GM23338 (cell line): ENCODE data around the gene RPS17. TPM values are rescaled to one million over a fixed set of nuclear protein-coding genes. Genes with fewer than 3 reads are reported as not detected.

Experiments used
- ATAC-seq: fragments of 200-7000 bp; cut with Tn5 transposase; 3 replicates; pipeline ENCODE4 v1.9.1; 2020
- DNase-seq: peaks from one replicate; pipeline ENCODE4 v3.0.0-alpha.2; 2015; ENCODE audit warnings: low spot score
- H2AFZ ChIP-seq: fragments of 200-600 bp; sonication (generic); 2 replicates; pipeline ENCODE4 v1.8.0; 2016; ENCODE audit warnings: antibody characterized with exemption, mild to moderate bottlenecking, moderate library complexity
- H3F3A ChIP-seq: fragments of 200-600 bp; sonication (generic); replicated peaks from 2 replicates; pipeline ENCODE4 v1.8.0; 2017; ENCODE audit warnings: antibody characterized with exemption, mixed run types, low read depth
- H3K27ac ChIP-seq: fragments of 200-600 bp; sonication (generic); 2 replicates; pipeline ENCODE4 v1.6.1; 2016; ENCODE audit warnings: low read depth
- H3K27me3 ChIP-seq: fragments of 200-600 bp; sonication (generic); 2 replicates; pipeline ENCODE4 v1.8.0; 2016; ENCODE audit warnings: mild to moderate bottlenecking, mixed run types, moderate library complexity; ENCODE audit not compliant: insufficient read depth
- H3K36me3 ChIP-seq: fragments of 200-600 bp; sonication (generic); 2 replicates; pipeline ENCODE4 v1.8.0; 2016; ENCODE audit warnings: mild to moderate bottlenecking; ENCODE audit not compliant: insufficient read depth
- H3K4me1 ChIP-seq: fragments of 200-600 bp; sonication (generic); 2 replicates; pipeline ENCODE4 v1.8.0; 2016; ENCODE audit warnings: mild to moderate bottlenecking, moderate library complexity; ENCODE audit not compliant: insufficient read depth
- H3K4me2 ChIP-seq: fragments of 200-600 bp; sonication (generic); 2 replicates; pipeline ENCODE4 v1.7.1; 2017; ENCODE audit warnings: mixed run types
- H3K4me3 ChIP-seq: fragments of 200-600 bp; sonication (generic); 2 replicates; pipeline ENCODE4 v1.6.1; 2016; ENCODE audit warnings: mixed run types
- H3K79me2 ChIP-seq: fragments of 200-600 bp; sonication (generic); replicated peaks from 2 replicates; pipeline ENCODE4 v1.8.0; 2017; ENCODE audit warnings: mild to moderate bottlenecking; ENCODE audit not compliant: insufficient read depth
- H3K9me2 ChIP-seq: fragments of 200-600 bp; sonication (generic); 2 replicates; pipeline ENCODE4 v1.8.0; 2017; ENCODE audit not compliant: insufficient read depth
- H4K20me1 ChIP-seq: fragments of 200-600 bp; sonication (generic); replicated peaks from 2 replicates; pipeline ENCODE4 v1.8.0; 2017; ENCODE audit warnings: mild to moderate bottlenecking; ENCODE audit not compliant: insufficient read depth
- H3K27ac Mint-ChIP-seq: 2 replicates; pipeline ENCODE4 v1.8.0; 2020; ENCODE audit warnings: inconsistent platforms, mild to moderate bottlenecking, moderate library complexity, mixed read lengths
- H3K27me3 Mint-ChIP-seq: 3 replicates; pipeline ENCODE4 v1.8.0; 2022; ENCODE audit warnings: low read depth, mild to moderate bottlenecking, moderate library complexity, mixed read lengths, inconsistent platforms; ENCODE audit not compliant: insufficient read depth, poor library complexity
- H3K36me3 Mint-ChIP-seq: 3 replicates; pipeline ENCODE4 v1.8.0; 2021; ENCODE audit warnings: low read depth, mild to moderate bottlenecking, inconsistent platforms, moderate library complexity, mixed read lengths
- H3K4me1 Mint-ChIP-seq: 3 replicates; pipeline ENCODE4 v1.8.0; 2020; ENCODE audit warnings: mild to moderate bottlenecking, inconsistent platforms, mixed read lengths
- H3K4me3 Mint-ChIP-seq: 3 replicates; pipeline ENCODE4 v1.8.0; 2021; ENCODE audit warnings: moderate library complexity, mild to moderate bottlenecking, inconsistent platforms, mixed read lengths
- H3K9me3 Mint-ChIP-seq: 3 replicates; pipeline ENCODE4 v1.8.0; 2020; ENCODE audit warnings: moderate library complexity, mild to moderate bottlenecking, inconsistent platforms, mixed read lengths
- CREB1 ChIP-seq: fragments of 250-450 bp; sonication (Bioruptor Pico); IDR thresholded peaks from 2 replicates; pipeline ENCODE4 v1.5.0; 2020; ENCODE audit warnings: low read depth, mild to moderate bottlenecking, moderate library complexity
- EZH2 ChIP-seq: fragments of 200-600 bp; sonication (generic); IDR thresholded peaks from one replicate; pipeline ENCODE4 v1.8.0; 2017; ENCODE audit warnings: antibody characterized with exemption, mild to moderate bottlenecking, low read depth; ENCODE audit not compliant: unreplicated experiment
- EZH2phosphoT487 ChIP-seq: fragments of 200-600 bp; sonication (generic); IDR thresholded peaks from one replicate; pipeline ENCODE4 v1.8.1; 2018; ENCODE audit warnings: antibody characterized with exemption; ENCODE audit not compliant: unreplicated experiment
- JUNB ChIP-seq: IDR thresholded peaks from one replicate; pipeline ENCODE4 v1.6.1; 2016; ENCODE audit warnings: antibody characterized with exemption; ENCODE audit not compliant: unreplicated experiment
- NANOG ChIP-seq: IDR thresholded peaks from 2 replicates; pipeline ENCODE4 v1.6.1; 2016; ENCODE audit warnings: antibody characterized with exemption, borderline replicate concordance
- POLR2AphosphoS5 ChIP-seq: IDR thresholded peaks from 2 replicates; pipeline ENCODE4 v1.6.1; 2016; ENCODE audit warnings: antibody characterized with exemption, low read depth
- STAT1 ChIP-seq: IDR thresholded peaks from one replicate; pipeline ENCODE4 v1.6.1; 2016; ENCODE audit warnings: antibody characterized with exemption; ENCODE audit not compliant: unreplicated experiment
- ZNF114 ChIP-seq: fragments of 250-450 bp; sonication (Bioruptor Pico); IDR thresholded peaks from 2 replicates; pipeline ENCODE4 v1.5.0; 2020; ENCODE audit warnings: mild to moderate bottlenecking, moderate library complexity
- ZNF331 ChIP-seq: fragments of 250-450 bp; sonication (Bioruptor Pico); IDR thresholded peaks from 2 replicates; pipeline ENCODE4 v1.5.0; 2020; ENCODE audit warnings: low read depth, mild to moderate bottlenecking, moderate library complexity
- ZNF462 ChIP-seq: fragments of 250-450 bp; sonication (Bioruptor Pico); IDR thresholded peaks from 2 replicates; pipeline ENCODE4 v1.5.0; 2020; ENCODE audit warnings: mild to moderate bottlenecking, moderate library complexity
- polyA plus RNA-seq: library from polyadenylated mRNA; unstranded; fragments of >200 nt; fragmentation: Nextera tagmentation; extraction: Ambion mirVana; gene quantifications from 2 replicates; pipeline ENCODE4 v1.2.1, GENCODE V29; 2016
- total RNA-seq: library from RNA; depleted of rRNA; stranded (reverse); fragments of >200 nt; shearing (Covaris generic); gene quantifications from 2 replicates; pipeline ENCODE4 v1.2.3, GENCODE V29; 2014
- TF ChIP-seq, protein P1 (sequence below): IDR thresholded peaks from one replicate; pipeline ENCODE4 v1.6.1; 2018; ENCODE audit warnings: antibody characterized with exemption; ENCODE audit not compliant: unreplicated experiment
- TF ChIP-seq, protein P2 (sequence below): IDR thresholded peaks from 2 replicates; pipeline ENCODE4 v1.6.1; 2016; ENCODE audit warnings: antibody characterized with exemption

RPS17 gene
- total and polyA plus RNA-seq, 2 experiments from 2014 or later, result 1,741 to 1,928 TPM

- TF ChIP-seq ZNF114, result no peak
Measured at GRCh38 chr15:82540055-82540983, at the start of gene RPS17 (continued).

DNA sequence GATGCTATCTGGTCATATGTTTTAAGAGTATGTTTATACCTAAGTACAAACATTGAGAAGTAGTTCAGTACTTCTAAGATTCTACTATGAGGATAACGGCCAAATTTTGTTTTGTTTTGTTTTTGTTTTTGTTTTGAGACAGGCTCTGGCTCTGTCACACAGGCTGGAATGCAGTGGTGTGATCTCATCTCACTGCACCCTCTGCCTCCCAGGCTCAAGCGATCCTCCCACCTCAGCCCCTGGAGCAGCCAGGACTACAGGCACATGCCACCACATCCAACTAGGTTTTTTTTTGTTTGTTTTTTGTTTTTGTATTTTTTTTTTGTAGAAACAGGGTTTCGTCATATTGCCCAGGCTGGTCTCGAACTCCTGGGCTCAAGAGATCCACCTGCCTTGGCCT is 47.5 kb upstream of the RPS17 start:
- H3K27ac ChIP-seq, result no peak overlapping the region
- H4K20me1 ChIP-seq, result no peaks in the 10 kb centered on the region
- no peaks in the 10 kb centered on the region for H3F3A ChIP-seq
- Mint-ChIP-seq H3K9me3 (no peaks in the 10 kb centered on the region), H3K27me3 (no peaks in the 10 kb centered on the region), H3K4me1 (peaks cover 29% of the 10 kb centered on the region), H3K4me3 (no peak overlapping the region), H3K27ac (no peak overlapping the region), H3K36me3 (no peaks in the 10 kb centered on the region)
- peaks cover 27% of the 10 kb centered on the region for H3K4me1 ChIP-seq
- H3K4me2 ChIP-seq, result no peak overlapping the region
- peak; percentile 29 for DNase-seq
- no peak overlapping the region for H3K4me3 ChIP-seq
- H3K27me3 ChIP-seq, result no peaks in the 10 kb centered on the region
- ATAC-seq, result peak; percentile 63
- no peaks in the 10 kb centered on the region for H3K79me2 ChIP-seq
- no peaks in the 10 kb centered on the region for H3K9me2 ChIP-seq
- H3K36me3 ChIP-seq, result no peaks in the 10 kb centered on the region
- H2AFZ ChIP-seq, result no peak overlapping the region
- TF ChIP-seq CREB1 (CRISPR knock-in tag) (no peak), ZNF462 (CRISPR knock-in tag) (no peak), EZH2 (no peak), ZNF114 (no peak), JUNB (no peak), EZH2phosphoT487 (no peak), NANOG (no peak), ZNF331 (CRISPR knock-in tag) (no peak), STAT1 (no peak), POLR2AphosphoS5 (no peak)
- TF ChIP-seq, protein P1, sequence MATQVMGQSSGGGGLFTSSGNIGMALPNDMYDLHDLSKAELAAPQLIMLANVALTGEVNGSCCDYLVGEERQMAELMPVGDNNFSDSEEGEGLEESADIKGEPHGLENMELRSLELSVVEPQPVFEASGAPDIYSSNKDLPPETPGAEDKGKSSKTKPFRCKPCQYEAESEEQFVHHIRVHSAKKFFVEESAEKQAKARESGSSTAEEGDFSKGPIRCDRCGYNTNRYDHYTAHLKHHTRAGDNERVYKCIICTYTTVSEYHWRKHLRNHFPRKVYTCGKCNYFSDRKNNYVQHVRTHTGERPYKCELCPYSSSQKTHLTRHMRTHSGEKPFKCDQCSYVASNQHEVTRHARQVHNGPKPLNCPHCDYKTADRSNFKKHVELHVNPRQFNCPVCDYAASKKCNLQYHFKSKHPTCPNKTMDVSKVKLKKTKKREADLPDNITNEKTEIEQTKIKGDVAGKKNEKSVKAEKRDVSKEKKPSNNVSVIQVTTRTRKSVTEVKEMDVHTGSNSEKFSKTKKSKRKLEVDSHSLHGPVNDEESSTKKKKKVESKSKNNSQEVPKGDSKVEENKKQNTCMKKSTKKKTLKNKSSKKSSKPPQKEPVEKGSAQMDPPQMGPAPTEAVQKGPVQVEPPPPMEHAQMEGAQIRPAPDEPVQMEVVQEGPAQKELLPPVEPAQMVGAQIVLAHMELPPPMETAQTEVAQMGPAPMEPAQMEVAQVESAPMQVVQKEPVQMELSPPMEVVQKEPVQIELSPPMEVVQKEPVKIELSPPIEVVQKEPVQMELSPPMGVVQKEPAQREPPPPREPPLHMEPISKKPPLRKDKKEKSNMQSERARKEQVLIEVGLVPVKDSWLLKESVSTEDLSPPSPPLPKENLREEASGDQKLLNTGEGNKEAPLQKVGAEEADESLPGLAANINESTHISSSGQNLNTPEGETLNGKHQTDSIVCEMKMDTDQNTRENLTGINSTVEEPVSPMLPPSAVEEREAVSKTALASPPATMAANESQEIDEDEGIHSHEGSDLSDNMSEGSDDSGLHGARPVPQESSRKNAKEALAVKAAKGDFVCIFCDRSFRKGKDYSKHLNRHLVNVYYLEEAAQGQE, result no peak
- TF ChIP-seq, protein P2, sequence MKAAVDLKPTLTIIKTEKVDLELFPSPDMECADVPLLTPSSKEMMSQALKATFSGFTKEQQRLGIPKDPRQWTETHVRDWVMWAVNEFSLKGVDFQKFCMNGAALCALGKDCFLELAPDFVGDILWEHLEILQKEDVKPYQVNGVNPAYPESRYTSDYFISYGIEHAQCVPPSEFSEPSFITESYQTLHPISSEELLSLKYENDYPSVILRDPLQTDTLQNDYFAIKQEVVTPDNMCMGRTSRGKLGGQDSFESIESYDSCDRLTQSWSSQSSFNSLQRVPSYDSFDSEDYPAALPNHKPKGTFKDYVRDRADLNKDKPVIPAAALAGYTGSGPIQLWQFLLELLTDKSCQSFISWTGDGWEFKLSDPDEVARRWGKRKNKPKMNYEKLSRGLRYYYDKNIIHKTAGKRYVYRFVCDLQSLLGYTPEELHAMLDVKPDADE, result no peak
